Lower leg skin (tissue), 4 donors: ENCODE results near the gene VPS26B. TPM values are rescaled to one million over a fixed set of nuclear protein-coding genes. Genes with fewer than 3 reads are reported as not detected.
"Not testable (repeated sequence)": the region's sequence is repeated elsewhere in the genome, so short reads cannot be mapped to it uniquely, and the experiment has no call there.

Experiments
- DNase-seq, 2 donors: peaks; one replicate each; pipeline ENCODE4 v3.0.0-alpha.2; 2019; ENCODE audit warnings: low spot score in 2 of 2
- H3K4me3 ChIP-seq: fragments of 200-600 bp; sonication (generic); 2 replicates; pipeline ENCODE4 v1.5.1; 2017; ENCODE audit warnings: mild to moderate bottlenecking, low read depth; ENCODE audit not compliant: poor library complexity, severe bottlenecking
- CTCF ChIP-seq, 3 donors: fragments of 450-650 bp; IDR thresholded peaks; one replicate each; pipeline ENCODE4 v1.5.1; 2016; ENCODE audit warnings: antibody characterized with exemption in 3 of 3, mild to moderate bottlenecking in 3 of 3, moderate library complexity in 2 of 3
- POLR2A ChIP-seq, 2 donors: fragments of 450-650 bp; IDR thresholded peaks; one replicate each; pipeline ENCODE4 v1.6.1; 2016 to 2017; ENCODE audit warnings: antibody characterized with exemption in 2 of 2, mild to moderate bottlenecking in 1 of 2, moderate library complexity in 1 of 2
- WGBS, 2 donors: methylation state at CpG; one replicate each; pipeline ENCODE4 v1.1.5; 2018; 5-methylcytosine and 5-hydroxymethylcytosine counted together
- intact Hi-C: fragments of 100-400 bp; cut with DNase I; formaldehyde crosslinking; loops from one replicate; pipeline ENCODE4 v1.15.0; 2023; ENCODE audit warnings: low total_unique reads
- total RNA-seq, 4 donors: library from RNA; depleted of rRNA; stranded (reverse); fragments of >200 nt; gene quantifications; one replicate each; pipeline ENCODE4 v1.1.0, GENCODE V29; 2016

Gene VPS26B
- 10 to 100 TPM; 50.6 to 76.5 (median 64.1) TPM for total RNA-seq

DNA sequence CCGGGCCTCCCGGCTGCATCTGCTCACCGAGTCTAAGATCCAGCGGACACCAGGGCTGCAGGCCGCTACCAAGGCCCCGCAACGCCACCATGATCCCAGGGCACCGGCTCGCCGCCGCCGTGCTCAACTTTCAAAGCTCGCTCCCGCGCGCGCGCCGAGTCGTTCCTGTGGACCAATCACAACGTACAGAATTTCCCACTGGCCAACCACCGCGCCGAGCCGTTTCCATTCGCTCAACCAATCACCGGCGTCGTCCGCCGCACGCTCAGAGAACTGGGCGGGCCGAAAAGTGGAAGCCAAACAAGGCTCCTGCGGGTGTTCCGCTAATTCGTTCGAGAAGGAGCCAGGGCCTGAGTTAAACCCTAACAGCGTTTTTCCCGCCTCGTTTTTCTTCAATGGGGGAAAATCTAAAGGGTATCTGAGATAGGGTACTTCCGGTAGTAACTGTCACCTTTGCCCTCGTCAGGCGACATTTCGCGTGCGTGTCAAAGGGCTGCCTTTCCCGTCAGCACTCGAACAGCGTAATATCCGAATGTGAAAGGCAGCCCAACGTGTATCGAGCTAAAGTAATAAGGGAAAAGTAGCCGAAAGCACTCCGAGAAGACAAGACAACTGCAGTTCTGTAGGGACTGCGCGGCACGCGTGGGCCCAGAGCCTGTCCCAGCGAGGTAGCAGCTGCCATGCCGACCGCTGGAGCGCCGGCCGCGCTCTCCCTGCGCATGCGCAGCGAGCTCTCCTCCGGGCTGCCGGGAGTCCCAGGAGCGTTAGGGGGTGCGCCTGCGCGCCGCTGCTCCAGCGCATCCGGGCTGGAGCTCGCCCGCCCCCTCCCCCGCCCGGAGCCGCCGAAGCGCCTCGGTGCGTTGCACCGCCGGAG lies at the start of gene VPS26B, which contains the start of gene NCAPD3:
Gene VPS26B, plus strand, starts transcription at position 836 of the 874 bp plus-strand sequence. CDS start 452 bp downstream, outside the sequence.
Gene NCAPD3, minus strand, starts transcription at position 132 of the 874 bp plus-strand sequence. Its CDS starts 41 bp downstream, at position 91.
- TF ChIP-seq CTCF (IDR thresholded peaks at IDR 0.05) (no peak), POLR2A (IDR thresholded peaks at IDR 0.05) (peak in 1 of 2 donors; percentile 99)
- 0% methylated on average over 55 to 57 of the region's 89 CpGs for WGBS, 2 donors
- intact Hi-C loops: no loop called here
- DNase-seq: peak; percentile 96 to 100
- H3K4me3 ChIP-seq: peak within 1 kb of the TSS; percentile 66

GRCh38 chr11:134176284-134176683 lies 48.2 kb upstream of the VPS26B start:
- 90 to 93% methylated on average over 13 of the region's 13 CpGs for WGBS, 2 donors
- TF ChIP-seq POLR2A (IDR thresholded peaks at IDR 0.05): no peak
- no peak for TF ChIP-seq CTCF (IDR thresholded peaks at IDR 0.05)
- intact Hi-C loops: loop anchor here (5.0 kb wide), 1 partner anchor 626 kb away; no protein-coding TSS in a partner anchor
- no peak for DNase-seq
- no peak overlapping the region for H3K4me3 ChIP-seq

DNA sequence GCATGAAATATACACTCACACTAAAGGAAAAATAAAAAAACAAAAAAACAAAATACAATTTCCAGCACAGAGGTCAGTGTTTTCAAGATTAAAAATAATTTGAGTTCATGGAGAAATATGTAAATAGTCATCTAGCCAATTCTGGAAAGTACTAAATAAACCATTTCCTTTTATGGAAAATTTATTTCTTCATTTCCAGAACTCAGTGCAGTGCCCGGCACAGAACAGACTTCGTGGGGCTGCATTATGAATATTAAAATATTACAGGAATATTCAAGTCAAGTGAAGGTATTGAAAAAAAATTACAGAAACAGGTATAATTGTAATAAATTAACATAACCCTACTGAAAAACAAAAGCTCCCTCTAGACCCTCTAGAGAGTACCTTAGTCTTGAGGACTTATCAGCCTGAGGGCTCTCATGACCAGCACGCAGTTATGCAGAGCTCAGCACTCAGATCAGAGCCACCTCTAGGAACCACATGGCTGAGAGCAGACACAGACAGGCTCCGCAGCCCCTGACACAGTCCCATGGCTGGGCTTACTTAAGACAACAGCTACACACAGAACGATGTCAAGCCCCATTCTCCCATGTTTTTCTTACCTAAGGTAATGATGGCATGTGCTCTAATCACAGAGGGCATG lies 46.3 kb upstream of the VPS26B start:
- intact Hi-C loops: loop anchor here (5.0 kb wide), 1 partner anchor 624 kb away; no protein-coding TSS in a partner anchor

GRCh38 chr11:134181707-134182106 lies 42.8 kb upstream of the VPS26B start:
- intact Hi-C loops: no loop called here
- TF ChIP-seq CTCF (IDR thresholded peaks at IDR 0.05) (no peak), POLR2A (IDR thresholded peaks at IDR 0.05) (no peak)
- 53 to 62% methylated on average over 4 of the region's 4 CpGs for WGBS, 2 donors
- no peak for DNase-seq
- no peak overlapping the region for H3K4me3 ChIP-seq

More for the DNA sequence above, 46.3 kb upstream of the VPS26B start:
- TF ChIP-seq CTCF (IDR thresholded peaks at IDR 0.05) (no peak), POLR2A (IDR thresholded peaks at IDR 0.05) (no peak)
- no peak overlapping the region for H3K4me3 ChIP-seq
- no peak for DNase-seq
- WGBS, 2 donors: 80 to 91% methylated on average over 5 of the region's 5 CpGs

DNA sequence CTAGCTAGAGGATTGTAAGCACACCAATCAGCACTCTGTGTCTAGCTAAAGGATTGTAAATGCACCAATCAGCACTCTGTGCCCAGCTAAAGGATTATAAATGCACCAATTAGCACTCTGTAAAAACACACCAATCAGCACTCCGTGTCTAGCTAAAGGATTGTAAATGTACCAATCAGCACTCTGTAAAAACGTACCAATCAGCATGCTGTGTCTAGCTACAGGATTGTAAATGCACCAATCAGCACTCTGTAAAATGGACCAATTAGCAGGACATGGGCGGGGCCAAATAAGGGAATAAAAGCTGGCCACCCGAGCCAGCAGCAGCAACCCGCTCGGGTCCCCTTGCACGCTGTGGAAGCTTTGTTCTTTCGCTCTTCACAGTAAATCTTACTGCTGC lies 36.4 kb upstream of the VPS26B start:
- H3K4me3 ChIP-seq, DNase-seq, intact Hi-C loops: not testable (repeated sequence)
- WGBS, 2 donors: 97 to 99% methylated on average over 8 of the region's 8 CpGs

DNA sequence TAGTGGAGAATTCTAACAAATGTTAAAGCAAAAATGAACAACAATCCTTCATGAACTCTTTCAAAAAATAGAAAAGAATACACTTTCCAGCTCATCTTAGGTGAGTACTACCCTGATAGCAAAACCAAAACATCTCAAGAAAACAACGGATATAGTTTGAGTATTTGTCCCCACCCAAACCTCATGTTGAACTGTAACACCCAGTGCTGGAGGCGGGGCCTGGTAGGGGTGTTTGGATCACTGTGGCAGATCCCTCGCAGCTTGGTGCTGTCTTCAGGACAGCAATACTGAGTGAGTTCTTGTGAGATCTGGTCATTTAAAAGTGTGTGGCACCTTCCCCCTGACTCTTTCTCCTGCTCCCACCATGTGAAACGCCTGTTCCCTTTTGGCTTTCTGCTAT lies 27.7 kb upstream of the VPS26B start:
- no peak for DNase-seq

More for the DNA sequence above, 27.7 kb upstream of the VPS26B start:
- WGBS, 2 donors: 86 to 87% methylated on average over 4 of the region's 4 CpGs
- H3K4me3 ChIP-seq: no peak overlapping the region
- TF ChIP-seq CTCF (IDR thresholded peaks at IDR 0.05) (no peak), POLR2A (IDR thresholded peaks at IDR 0.05) (no peak)
- intact Hi-C loops: no loop called here
